GM13977 (cell line): ENCODE data around the gene QRICH2.

Experiments used
- DNase-seq: peaks from one replicate; pipeline ENCODE4 v3.0.0; 2012; ENCODE audit warnings: low spot score
- in situ Hi-C: fragments of 300-500 bp; cut with MboI; formaldehyde crosslinking; loops from one replicate; pipeline ENCODE4 v1.12.0; 2022; ENCODE audit warnings: low sequenced_read_pairs, low pct_unique_long_range_greater_than_20kb, mixed read lengths, inconsistent platforms; ENCODE audit not compliant: unreplicated experiment
- TF ChIP-seq, protein P1 (sequence below): IDR thresholded peaks from 2 replicates; pipeline ENCODE4 v1.5.1; 2012; ENCODE audit warnings: mild to moderate bottlenecking, control low read depth; ENCODE audit not compliant: insufficient read depth; ENCODE audit errors: extremely low read depth, missing control alignments

QRICH2 gene

DNA sequence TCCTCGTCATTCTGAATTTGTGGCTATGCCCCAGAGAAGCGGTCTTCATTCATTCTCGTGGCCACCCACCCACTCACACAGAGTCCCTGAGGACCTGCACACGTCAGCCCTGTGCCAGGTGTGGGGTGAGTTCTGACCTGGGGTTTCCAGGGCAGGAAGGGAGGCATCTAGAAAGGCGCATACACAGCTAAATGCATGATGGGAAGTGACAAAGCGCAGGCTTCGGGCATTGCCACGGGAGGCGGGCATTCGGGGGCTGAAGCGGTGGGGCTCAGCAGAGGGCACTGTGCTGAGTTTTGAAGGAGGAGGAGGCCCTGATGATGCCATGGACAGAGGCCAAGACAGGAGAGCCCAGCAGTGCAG lies 32.0 kb downstream of the QRICH2 start:
- in situ Hi-C loops, result no loop called here
- TF ChIP-seq, protein P1, sequence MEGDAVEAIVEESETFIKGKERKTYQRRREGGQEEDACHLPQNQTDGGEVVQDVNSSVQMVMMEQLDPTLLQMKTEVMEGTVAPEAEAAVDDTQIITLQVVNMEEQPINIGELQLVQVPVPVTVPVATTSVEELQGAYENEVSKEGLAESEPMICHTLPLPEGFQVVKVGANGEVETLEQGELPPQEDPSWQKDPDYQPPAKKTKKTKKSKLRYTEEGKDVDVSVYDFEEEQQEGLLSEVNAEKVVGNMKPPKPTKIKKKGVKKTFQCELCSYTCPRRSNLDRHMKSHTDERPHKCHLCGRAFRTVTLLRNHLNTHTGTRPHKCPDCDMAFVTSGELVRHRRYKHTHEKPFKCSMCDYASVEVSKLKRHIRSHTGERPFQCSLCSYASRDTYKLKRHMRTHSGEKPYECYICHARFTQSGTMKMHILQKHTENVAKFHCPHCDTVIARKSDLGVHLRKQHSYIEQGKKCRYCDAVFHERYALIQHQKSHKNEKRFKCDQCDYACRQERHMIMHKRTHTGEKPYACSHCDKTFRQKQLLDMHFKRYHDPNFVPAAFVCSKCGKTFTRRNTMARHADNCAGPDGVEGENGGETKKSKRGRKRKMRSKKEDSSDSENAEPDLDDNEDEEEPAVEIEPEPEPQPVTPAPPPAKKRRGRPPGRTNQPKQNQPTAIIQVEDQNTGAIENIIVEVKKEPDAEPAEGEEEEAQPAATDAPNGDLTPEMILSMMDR, result peak; percentile 27
- no peak for DNase-seq

DNA sequence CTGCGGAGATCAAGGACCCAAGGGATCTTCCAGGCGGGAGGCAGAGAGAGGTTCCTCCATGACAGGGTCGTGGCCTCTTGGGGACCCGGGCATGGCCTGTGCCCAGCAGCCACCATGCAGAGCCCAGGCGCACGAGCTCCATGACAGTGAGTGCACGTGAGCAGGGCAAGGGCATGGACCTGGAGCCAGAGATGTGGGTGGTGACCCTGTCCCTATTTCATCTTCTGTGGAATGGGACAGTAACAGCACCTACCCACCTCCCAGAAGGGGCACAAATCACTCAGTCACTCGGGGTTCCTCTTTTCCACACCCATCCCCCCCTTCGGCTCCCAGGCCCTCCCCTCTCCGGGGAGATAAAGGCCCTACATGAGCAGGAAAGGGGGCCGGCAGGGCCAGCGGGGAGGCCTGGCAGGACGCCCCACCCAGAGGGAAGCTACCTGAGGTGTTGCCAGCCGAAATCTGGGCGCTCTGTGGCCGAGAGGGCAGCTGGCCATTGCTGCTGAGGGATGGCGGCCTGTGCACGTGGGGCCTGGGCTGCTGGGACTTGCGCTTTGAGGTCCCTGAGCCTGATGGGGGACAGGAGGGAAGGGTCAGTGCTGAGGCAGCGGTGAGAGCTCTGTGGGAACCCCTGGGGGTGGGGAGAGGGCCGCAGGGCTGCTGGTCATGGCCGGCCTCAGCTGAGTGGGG lies 32.6 kb downstream of the QRICH2 start:
- TF ChIP-seq, protein P1, result no peak
- in situ Hi-C loops, result no loop called here
- DNase-seq, result no peak

DNA sequence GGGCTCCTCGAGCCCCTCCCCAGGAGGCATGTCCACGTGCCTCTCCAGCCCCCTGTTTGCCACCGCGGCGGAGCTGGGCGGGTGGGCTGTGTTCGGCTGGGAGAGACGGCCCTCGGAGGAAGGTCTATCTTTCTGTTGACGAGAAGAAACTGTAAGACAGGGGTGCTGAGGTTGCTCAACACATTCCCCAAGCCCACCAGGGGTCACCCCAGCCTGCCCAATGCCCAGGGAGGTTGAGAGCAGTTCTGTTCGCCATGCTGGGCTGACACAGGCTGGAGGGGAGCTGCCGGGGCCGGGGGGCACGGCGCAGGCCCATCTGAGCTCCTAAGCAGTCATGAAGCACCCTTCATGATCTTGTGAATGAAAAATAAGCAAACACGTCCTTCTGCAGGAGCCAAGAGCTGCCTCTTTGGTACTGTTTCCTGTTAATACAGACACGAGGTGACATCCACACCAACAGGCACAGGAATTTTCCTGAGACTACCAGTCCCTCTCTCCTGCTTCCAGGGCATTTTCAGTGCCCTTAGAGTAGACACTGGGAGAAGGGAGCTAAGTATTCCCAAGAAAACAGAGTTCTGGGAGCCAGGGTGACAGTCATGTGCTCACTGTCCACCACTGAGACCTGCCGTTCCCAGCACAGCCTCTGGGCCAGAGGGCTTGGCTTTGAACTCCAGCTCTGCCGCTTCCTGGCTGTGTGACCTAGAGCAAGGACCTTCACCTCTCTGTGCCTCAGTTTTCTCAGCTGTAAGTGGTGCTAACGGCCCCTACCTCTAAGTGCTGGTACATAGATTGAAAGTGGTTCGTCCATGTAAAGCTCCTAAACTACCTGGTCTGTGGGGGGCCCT lies 33.7 kb downstream of the QRICH2 start:
- no peak for DNase-seq
- TF ChIP-seq, protein P1, result no peak
- in situ Hi-C loops, result no loop called here

DNA sequence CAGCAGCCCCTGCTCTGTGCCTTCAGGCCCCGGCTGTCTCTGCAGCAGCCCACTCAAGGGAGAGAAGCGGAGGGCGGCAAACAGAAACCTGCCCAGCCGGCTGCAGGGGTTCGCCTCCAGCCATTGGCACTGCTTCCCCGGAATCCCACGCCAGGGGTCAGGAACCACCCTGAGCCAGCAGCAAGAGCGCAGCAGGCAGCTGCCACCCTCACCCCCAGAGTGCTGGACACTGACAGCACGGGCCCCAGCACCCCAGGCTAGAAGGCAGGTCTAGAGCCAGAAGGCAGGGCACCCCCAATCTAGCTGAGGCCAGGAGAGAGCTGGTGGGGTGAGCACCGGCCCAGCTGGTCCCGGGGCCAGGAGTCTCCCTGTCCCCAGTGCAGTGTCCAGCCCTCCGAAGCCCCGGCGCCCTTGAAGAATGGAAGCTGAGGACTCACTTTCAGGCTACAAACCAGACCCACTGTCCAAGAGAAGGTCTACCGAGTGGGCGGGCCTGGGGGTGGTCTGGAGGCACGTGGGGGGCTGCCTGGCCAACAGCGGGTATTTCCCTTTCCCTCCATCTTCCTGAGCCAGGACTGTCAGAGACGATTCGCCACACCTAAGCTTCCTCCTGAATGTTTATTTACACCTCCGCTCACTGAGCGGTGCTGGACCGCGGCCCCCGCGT lies 34.5 kb downstream of the QRICH2 start:
- in situ Hi-C loops, result no loop called here
- TF ChIP-seq, protein P1, result no peak
- DNase-seq, result no peak

DNA sequence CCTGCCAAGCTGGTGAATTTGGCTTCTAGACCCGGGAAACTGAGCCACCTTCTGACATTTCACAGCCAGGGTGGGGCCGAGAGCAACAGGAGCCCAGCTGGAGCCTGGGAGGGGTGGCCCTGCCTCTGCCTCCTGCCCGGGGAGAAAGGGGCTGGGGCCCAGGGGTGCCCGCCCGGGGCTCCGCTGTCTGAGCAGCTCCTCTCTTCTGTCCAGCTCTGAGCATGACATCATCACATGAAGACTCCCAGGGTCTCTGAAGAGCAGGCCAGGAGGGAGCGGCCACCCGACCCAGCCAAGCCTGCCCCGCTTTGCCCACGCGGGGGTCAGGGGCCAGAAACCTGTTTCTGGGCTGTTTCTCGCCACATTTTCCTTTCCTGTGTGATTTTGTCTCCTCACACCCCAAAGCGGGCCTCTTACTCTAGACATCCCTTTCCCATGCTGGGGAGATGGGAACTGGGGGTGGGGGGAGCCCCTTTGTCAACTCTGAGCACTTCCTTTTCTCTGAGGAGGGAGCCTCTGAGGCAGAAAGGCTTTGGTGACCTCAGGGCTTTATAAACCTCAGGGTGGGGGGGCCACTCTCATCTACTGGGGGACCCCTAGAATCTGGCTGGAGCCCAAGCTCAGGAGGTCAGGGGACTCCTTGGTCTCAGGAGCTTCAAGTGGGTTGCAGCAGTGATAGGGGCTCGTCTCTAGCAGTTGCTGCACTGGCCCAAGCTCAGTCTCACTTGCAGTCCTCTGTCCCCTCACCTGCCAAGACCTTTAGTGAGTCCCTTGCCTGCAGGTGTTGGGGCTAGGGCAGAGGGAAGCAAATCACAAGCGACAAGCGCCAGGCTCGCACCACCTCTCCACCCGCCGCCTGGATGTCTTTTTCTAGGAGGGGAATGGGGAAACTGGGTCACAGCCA lies 35.3 kb downstream of the QRICH2 start:
- TF ChIP-seq, protein P1, result no peak
- in situ Hi-C loops, result no loop called here

More for the DNA sequence above, 35.3 kb downstream of the QRICH2 start:
- DNase-seq, result peak; percentile 80
